ENCODE data around the gene YPEL2.

YPEL2 gene

GRCh38 chr17:59331929-59332748 is 684 bp downstream of the YPEL2 start (continued):
- peak; percentile 26; the same call in 1 of the 2 replicates for TF ChIP-seq EGR2 (tag by site-specific recombination; IDR thresholded peaks at IDR 0.05; ENCODE audit: low read depth)
- TF ChIP-seq PRDM4 (tag by site-specific recombination; IDR thresholded peaks at IDR 0.05), result no peak
- no peak for TF ChIP-seq ZNF140 (tag by site-specific recombination; IDR thresholded peaks at IDR 0.05)
- TF ChIP-seq ZNF302 (tag by site-specific recombination; IDR thresholded peaks at IDR 0.05; ENCODE audit: low read depth), result no peak
- TF ChIP-seq ZNF560 (tag by site-specific recombination; IDR thresholded peaks at IDR 0.05; ENCODE audit: borderline replicate concordance), result no peak
- peak; percentile 48; the same call in 1 of the 2 replicates for TF ChIP-seq KLF8 (tag by site-specific recombination; IDR thresholded peaks at IDR 0.05)
- no peak for TF ChIP-seq ZBTB17 (tag by site-specific recombination; IDR thresholded peaks at IDR 0.05)
- peak; percentile 58; the same call in 1 of the 2 replicates for TF ChIP-seq ZEB2 (tag by site-specific recombination; IDR thresholded peaks at IDR 0.05)
- no peak for TF ChIP-seq ZNF514 (tag by site-specific recombination; IDR thresholded peaks at IDR 0.05)
- TF ChIP-seq RBAK (tag by site-specific recombination; IDR thresholded peaks at IDR 0.05), result no peak
- no peak for TF ChIP-seq ZNF768 (tag by site-specific recombination; IDR thresholded peaks at IDR 0.05)
- no peak for TF ChIP-seq ZNF704 (tag by site-specific recombination; IDR thresholded peaks at IDR 0.05)
- TF ChIP-seq PRDM6 (tag by site-specific recombination; IDR thresholded peaks at IDR 0.05), result no peak
- no peak for TF ChIP-seq GLI4 (tag by site-specific recombination; IDR thresholded peaks at IDR 0.05)
- no peak for TF ChIP-seq ZNF610 (tag by site-specific recombination; IDR thresholded peaks at IDR 0.05; ENCODE audit: borderline replicate concordance)
- TF ChIP-seq ZNF394 (tag by site-specific recombination; IDR thresholded peaks at IDR 0.05; ENCODE audit: borderline replicate concordance), result no peak
- TF ChIP-seq ZNF664 (tag by site-specific recombination; IDR thresholded peaks at IDR 0.05), result no peak
- no peak for TF ChIP-seq ZNF785 (tag by site-specific recombination; IDR thresholded peaks at IDR 0.05)
- peak; percentile 71 for TF ChIP-seq KLF1 (tag by site-specific recombination; IDR thresholded peaks at IDR 0.05)
- no peak for TF ChIP-seq TCF7L2 (IDR thresholded peaks at IDR 0.05; ENCODE audit: borderline replicate concordance, low read depth, low read length)
- TF ChIP-seq ZNF121 (tag by site-specific recombination; IDR thresholded peaks at IDR 0.05), result no peak
- TF ChIP-seq ZNF157 (tag by site-specific recombination; IDR thresholded peaks at IDR 0.05), result no peak
- TF ChIP-seq ZNF362 (tag by site-specific recombination; IDR thresholded peaks at IDR 0.05), result no peak
- 0 out of 2 replicates have a peak, but pooled peaks have one; percentile 17 for TF ChIP-seq ZNF76 (tag by site-specific recombination; IDR thresholded peaks at IDR 0.05; ENCODE audit: borderline replicate concordance, low read depth)
- TF ChIP-seq ZNF174 (tag by site-specific recombination; IDR thresholded peaks at IDR 0.05), result no peak
- TF ChIP-seq ZNF366 (tag by site-specific recombination; conservative IDR thresholded peaks at IDR 0.05), result no peak
- no peak for TF ChIP-seq ZNF146 (tag by site-specific recombination; IDR thresholded peaks at IDR 0.05)
- no peak for TF ChIP-seq PBX3 (CRISPR knock-in tag; IDR thresholded peaks at IDR 0.05)
- no peak for TF ChIP-seq ZNF670 (tag by site-specific recombination; IDR thresholded peaks at IDR 0.05; ENCODE audit: low read depth)
- no peak for TF ChIP-seq ZNF114 (tag by site-specific recombination; IDR thresholded peaks at IDR 0.05)
- TF ChIP-seq REPIN1 (tag by site-specific recombination; IDR thresholded peaks at IDR 0.05; ENCODE audit: low read depth), result no peak
- TF ChIP-seq GLI2 (tag by site-specific recombination; IDR thresholded peaks at IDR 0.05; ENCODE audit: borderline replicate concordance, low read depth), result no peak

Measured in HEK293 (cell line).